Lung (tissue), 12 donors: ENCODE data around the gene APEX1. TPM values are rescaled to one million over a fixed set of nuclear protein-coding genes. Genes with fewer than 3 reads are reported as not detected.

Experiments used
- ATAC-seq: fragments of 200-7000 bp; cut with Tn5 transposase; one replicate; pipeline ENCODE4 v1.9.1; 2020; ENCODE audit warnings: moderate number of reproducible peaks; ENCODE audit not compliant: insufficient read depth, low FRiP score
- DNase-seq, 3 donors: peaks; one replicate each; pipeline ENCODE4 v3.0.0-alpha.2; 2013 to 2017
- H3K27ac ChIP-seq, 2 donors: one replicate each; pipeline ENCODE4 v1.5.1; 2013; ENCODE audit warnings: mild to moderate bottlenecking in 2 of 2, moderate library complexity in 2 of 2, control low read depth in 1 of 2, inconsistent platforms in 1 of 2, low read depth in 1 of 2, low read length in 1 of 2
- H3K27me3 ChIP-seq, 3 donors: one replicate each; pipeline ENCODE4 v1.5.1; 2013; ENCODE audit warnings: low read length in 2 of 3; ENCODE audit not compliant: control insufficient read depth in 3 of 3, insufficient read depth in 3 of 3
- H3K36me3 ChIP-seq, 4 donors: one replicate each; pipeline ENCODE4 v1.5.1; 2013; ENCODE audit warnings: low read length in 4 of 4, mild to moderate bottlenecking in 1 of 4, moderate library complexity in 1 of 4; ENCODE audit not compliant: control insufficient read depth in 4 of 4, insufficient read depth in 4 of 4
- H3K4me1 ChIP-seq, 5 donors: one replicate each; pipeline ENCODE4 v1.5.1; 2013; ENCODE audit warnings: low read length in 5 of 5, mild to moderate bottlenecking in 2 of 5, moderate library complexity in 1 of 5; ENCODE audit not compliant: control insufficient read depth in 5 of 5, insufficient read depth in 5 of 5
- H3K4me3 ChIP-seq: one replicate; pipeline ENCODE4 v1.5.1; 2013; ENCODE audit warnings: mild to moderate bottlenecking, control low read depth, moderate library complexity
- H3K9ac ChIP-seq, 2 donors: one replicate each; pipeline ENCODE4 v1.5.1; 2013; ENCODE audit warnings: low read length in 2 of 2, control low read depth in 1 of 2; ENCODE audit not compliant: insufficient read depth in 1 of 2
- H3K9me3 ChIP-seq, 4 donors: one replicate each; pipeline ENCODE4 v1.5.1; 2013; ENCODE audit warnings: low read length in 3 of 4, mild to moderate bottlenecking in 1 of 4, moderate library complexity in 1 of 4; ENCODE audit not compliant: control insufficient read depth in 4 of 4, insufficient read depth in 3 of 4
- WGBS, 2 donors: extraction: QIAGEN DNeasy Blood & Tissue Kit; methylation state at CpG; one replicate each; pipeline ENCODE4 v1.1.7; 2013; 5-methylcytosine and 5-hydroxymethylcytosine counted together
- polyA plus RNA-seq, 2 donors: library from polyadenylated mRNA; stranded (reverse); fragments of 200-250 nt; gene quantifications; one replicate each; pipeline ENCODE4 v1.2.1, GENCODE V29; 2013
- total RNA-seq, 2 donors: library from RNA; depleted of rRNA in 1 of 2; stranded (reverse); fragments of >200 nt in 1 of 2; gene quantifications; one replicate each; pipeline ENCODE4 v1.2.1, GENCODE V29; 2014 to 2021
- TF ChIP-seq, protein P1 (sequence below): IDR thresholded peaks from 2 replicates; pipeline ENCODE4 v1.5.1; 2012; ENCODE audit warnings: mild to moderate bottlenecking; ENCODE audit errors: control extremely low read depth, extremely low read depth
- donor health status: control.
- donor health status: control.
- donor health status: Bipolar disorder and iron deficiency.
- donor health status: healthy.
- donor health status: DM: yes; HTN: yes; CAD: no.

APEX1 gene
- total and polyA plus RNA-seq, 4 donors = 66.2 to 159 (median 120) TPM

- DNase-seq = peak in 2 of 3 donors; percentile 9 to 11
- Histone ChIP-seq H3K4me1 (peaks cover 0 to 3% (median 0%) of the 10 kb centered on the region in 5 donors), H3K9me3 (no peaks in the 10 kb centered on the region), H3K9ac (no peak overlapping the region), H3K36me3 (no peaks in the 10 kb centered on the region), H3K27me3 (no peaks in the 10 kb centered on the region), H3K4me3 (no peak overlapping the region), H3K27ac (peak overlapping the region in 1 of 2 donors; percentile 35)
- no peak for ATAC-seq
- WGBS, 2 donors = 29 to 38% methylated on average over 6 of the region's 6 CpGs
- TF ChIP-seq, protein P1, sequence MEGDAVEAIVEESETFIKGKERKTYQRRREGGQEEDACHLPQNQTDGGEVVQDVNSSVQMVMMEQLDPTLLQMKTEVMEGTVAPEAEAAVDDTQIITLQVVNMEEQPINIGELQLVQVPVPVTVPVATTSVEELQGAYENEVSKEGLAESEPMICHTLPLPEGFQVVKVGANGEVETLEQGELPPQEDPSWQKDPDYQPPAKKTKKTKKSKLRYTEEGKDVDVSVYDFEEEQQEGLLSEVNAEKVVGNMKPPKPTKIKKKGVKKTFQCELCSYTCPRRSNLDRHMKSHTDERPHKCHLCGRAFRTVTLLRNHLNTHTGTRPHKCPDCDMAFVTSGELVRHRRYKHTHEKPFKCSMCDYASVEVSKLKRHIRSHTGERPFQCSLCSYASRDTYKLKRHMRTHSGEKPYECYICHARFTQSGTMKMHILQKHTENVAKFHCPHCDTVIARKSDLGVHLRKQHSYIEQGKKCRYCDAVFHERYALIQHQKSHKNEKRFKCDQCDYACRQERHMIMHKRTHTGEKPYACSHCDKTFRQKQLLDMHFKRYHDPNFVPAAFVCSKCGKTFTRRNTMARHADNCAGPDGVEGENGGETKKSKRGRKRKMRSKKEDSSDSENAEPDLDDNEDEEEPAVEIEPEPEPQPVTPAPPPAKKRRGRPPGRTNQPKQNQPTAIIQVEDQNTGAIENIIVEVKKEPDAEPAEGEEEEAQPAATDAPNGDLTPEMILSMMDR = no peak
Measured at GRCh38 chr14:20489093-20489994, 34.3 kb downstream of the APEX1 start.

GRCh38 chr14:20490563-20490962 is 35.5 kb downstream of the APEX1 start:
- Histone ChIP-seq H3K9ac (no peak overlapping the region), H3K4me1 (peaks cover 0 to 3% (median 0%) of the 10 kb centered on the region in 5 donors), H3K4me3 (no peak overlapping the region), H3K27ac (no peak overlapping the region), H3K27me3 (no peaks in the 10 kb centered on the region), H3K9me3 (no peaks in the 10 kb centered on the region), H3K36me3 (no peaks in the 10 kb centered on the region)
- ATAC-seq = no peak
- 34 to 50% methylated on average over 6 of the region's 6 CpGs for WGBS, 2 donors
- no peak for DNase-seq
- TF ChIP-seq, protein P1 = no peak

- H3K4me3 ChIP-seq = no peak overlapping the region
- H3K9me3 ChIP-seq = no peaks in the 10 kb centered on the region
- ATAC-seq = no peak
- H3K27ac ChIP-seq = no peak overlapping the region
- H3K4me1 ChIP-seq = peaks cover 0 to 3% (median 0%) of the 10 kb centered on the region in 5 donors
- no peak for DNase-seq
- WGBS, 2 donors = 96 to 98% methylated on average over 4 of the region's 4 CpGs
- no peak overlapping the region for H3K9ac ChIP-seq
- no peaks in the 10 kb centered on the region for H3K36me3 ChIP-seq
- TF ChIP-seq, protein P1 = no peak
- no peaks in the 10 kb centered on the region for H3K27me3 ChIP-seq
Measured at GRCh38 chr14:20492486-20492885, 37.5 kb downstream of the APEX1 start.
